AG08396 (cell line): ENCODE results near the gene MIPOL1.

Experiments used
- DNase-seq: peaks from one replicate; pipeline ENCODE4 v3.0.0; 2012; ENCODE audit warnings: low spot score, mixed read lengths

MIPOL1 gene

DNA sequence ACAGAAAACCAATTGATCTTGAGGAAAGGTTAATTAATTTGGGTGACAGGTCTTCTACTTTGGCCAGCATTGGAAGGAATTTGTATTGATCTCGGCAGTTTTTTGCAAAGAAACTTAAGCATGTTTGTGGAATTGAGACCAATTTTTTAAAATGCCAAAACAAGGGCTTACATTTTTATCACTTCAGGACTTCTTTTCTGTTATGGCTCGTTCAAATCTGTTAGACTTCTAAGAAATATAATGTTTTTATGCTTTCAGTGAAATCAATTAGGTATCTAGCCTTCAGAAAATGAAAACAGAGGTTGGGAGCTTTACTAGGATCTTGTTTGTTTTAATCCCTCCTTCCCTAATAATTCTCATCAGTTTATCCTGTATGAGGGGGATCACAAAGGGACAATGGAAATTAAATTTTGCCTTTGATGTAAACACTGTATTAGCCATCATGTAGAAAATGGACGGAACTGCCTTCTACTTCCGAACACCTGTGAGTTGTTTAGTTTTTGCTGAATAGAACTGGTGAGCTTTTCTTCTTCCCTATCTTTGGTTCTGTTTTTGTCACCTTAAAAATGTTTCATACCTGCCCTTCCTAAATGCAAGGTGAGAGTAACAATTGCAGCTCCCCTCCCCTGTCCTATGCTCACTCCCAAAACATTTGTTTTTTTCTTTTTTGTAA, 389.5 kb downstream of the MIPOL1 start:
- no peak for DNase-seq

GRCh38 chr14:37587881-37588666, 390.3 kb downstream of the MIPOL1 start:
- no peak for DNase-seq

DNA sequence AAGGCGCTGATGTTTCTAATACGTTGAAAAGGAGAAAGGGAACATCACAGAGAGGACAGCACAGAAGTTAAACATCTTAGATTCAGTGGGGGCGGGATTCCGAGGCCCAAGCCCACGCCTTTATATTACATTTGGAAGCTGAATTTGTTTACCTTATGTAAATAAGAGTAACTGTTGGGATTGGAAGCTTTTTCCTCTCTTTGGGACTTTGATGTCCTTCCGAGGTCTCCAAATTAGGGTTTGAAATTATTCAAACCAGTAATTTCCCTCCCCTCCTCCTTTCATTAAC, 390.9 kb downstream of the MIPOL1 start:
- DNase-seq: no peak

GRCh38 chr14:37588956-37589714, 391.4 kb downstream of the MIPOL1 start:
- DNase-seq: no peak

GRCh38 chr14:37589715-37590427, 392.1 kb downstream of the MIPOL1 start:
- DNase-seq: no peak

GRCh38 chr14:37590428-37591139, 392.8 kb downstream of the MIPOL1 start:
- no peak for DNase-seq

DNA sequence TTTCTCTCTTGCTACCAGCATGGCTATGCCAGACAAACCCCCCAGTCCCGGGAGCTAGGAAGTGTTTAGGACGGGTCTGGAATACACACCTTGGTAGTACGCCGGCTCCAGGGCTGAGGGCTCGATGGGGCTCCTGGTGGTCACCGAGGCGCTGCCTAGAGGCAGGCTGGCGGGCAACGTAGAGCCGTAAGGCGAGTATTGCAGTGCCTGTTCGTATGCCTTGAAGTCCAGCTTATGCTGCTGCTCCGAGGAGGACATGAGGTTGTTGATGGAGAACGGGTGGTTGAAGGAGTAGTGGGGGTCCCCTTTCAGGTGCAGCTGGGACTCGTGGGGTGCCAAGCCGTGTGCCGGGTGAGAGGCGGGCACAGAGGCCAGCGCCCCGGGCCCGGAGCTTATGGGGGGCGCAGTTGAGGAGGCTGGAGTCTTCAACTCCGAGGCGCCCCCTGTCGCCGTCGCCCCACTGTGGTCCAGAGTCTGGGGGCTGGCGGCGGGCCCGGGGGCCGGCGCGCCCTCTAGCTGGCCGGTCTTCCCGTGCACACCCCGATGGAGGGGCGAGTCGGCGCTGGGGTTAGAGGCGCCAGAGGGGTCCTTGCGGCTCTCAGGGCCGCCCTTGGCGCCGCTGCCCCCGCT, 393.7 kb downstream of the MIPOL1 start:
- no peak for DNase-seq

DNA sequence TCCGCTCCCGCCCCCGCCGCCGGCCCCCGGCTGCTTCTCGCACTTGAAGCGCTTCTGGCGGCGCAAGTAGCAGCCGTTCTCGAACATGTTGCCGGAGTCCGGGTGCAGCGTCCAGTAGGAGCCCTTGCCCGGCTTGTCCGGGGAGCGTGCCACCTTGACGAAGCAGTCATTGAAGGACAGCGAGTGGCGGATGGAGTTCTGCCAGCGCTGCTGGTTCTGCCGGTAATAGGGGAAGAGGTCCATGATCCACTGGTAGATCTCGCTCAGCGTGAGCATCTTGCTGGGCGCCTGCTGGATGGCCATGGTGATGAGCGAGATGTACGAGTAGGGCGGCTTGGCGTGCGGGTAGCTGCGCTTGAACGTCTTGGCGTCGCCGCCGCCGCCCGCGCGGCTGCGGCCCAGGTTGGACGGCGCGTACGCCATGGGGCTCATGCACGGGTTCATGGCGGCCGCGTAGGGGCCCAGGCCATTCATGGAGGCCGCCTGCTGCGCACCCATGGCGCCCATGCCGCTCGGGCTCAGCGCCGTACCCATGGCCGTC, 394.3 kb downstream of the MIPOL1 start:
- no peak for DNase-seq

GRCh38 chr14:37592482-37593408, 395.0 kb downstream of the MIPOL1 start:
- DNase-seq: no peak

- no peak for DNase-seq
Measured at GRCh38 chr14:37593511-37594237, 395.9 kb downstream of the MIPOL1 start.

DNA sequence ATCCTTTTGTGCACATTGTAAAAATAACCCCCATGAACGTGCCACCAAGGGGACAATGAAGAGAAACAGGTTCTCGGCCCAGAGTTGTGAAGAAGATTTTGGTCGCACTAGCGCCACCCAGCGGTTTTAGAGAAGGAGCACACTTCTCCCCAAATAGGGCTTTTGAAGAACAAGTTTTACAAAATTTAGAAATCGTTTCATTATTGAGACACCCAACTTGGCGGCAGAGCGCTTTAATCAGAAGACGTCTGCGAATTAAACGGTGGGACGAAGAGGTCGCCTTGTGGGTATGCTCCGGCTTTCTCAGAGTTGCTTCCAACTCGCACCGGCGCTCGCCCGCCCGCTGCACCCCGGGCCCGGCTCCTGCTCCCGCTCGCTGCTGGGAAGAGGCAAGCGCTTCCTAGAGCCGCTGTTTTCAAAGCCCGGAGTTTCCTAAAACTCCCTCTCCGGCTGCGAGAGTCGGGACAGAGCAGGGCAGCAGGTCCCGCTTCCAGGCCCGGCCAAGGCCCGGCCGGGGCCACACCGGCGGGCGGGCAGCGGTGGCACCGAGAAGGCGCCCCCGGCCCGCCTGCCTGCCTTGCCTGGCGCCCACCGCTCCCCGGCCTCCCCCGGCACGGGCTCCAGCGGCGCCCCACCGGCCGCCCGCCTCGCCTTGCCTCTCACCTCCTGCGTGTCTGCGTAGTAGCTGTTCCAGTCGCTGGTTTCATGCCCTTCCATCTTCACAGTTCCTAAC, 396.7 kb downstream of the MIPOL1 start:
- peak; percentile 86 for DNase-seq

- peak; percentile 78 for DNase-seq
Measured at GRCh38 chr14:37594971-37595808, 397.5 kb downstream of the MIPOL1 start, which contains the start of the genes FOXA1 and TTC6. Gene FOXA1 (minus strand): TSS chr14:37595249. CDS start chr14:37594972, 277 bp downstream. Gene TTC6 (plus strand): TSS chr14:37595629. CDS start chr14:37622065, 26,436 bp downstream.

DNA sequence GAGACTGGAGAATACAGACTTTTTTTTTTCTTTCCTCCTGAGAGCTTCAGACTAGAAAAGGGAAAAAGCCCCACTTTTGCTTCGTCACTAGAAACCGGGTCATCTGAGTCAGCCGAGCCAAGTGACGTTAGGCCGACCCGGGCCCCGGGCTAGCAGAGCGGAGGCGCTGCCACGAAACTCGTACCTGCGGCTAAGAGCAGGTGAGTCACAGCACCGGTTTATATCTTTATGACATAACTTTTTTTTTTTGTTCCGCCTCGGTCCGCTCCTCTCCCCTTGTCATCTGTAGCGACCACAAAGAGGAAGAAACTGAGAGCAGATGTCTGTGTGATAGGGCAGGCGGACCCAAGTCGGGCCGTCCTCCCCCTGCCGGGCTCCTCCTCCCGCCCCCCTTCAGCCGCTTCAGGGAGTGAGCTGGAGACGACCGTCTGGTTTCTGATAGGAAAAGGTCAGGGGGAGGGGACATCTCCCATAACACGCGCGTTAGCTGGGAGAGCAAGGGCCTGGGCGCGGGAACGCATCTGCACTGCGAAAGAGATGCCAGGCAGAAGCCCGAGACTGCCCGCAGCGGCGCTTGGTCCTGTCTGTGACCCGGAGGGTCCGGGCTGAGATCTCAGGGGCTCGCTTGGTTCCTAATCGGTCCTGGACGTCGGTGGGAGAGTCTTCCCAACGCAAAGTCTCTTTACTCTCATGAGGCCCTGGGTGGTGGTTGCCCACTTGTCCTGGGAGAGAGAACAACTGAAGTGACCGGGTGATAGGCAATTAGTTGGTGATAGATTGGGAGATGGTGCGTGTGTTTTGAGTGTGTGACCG, 398.3 kb downstream of the MIPOL1 start:
- DNase-seq: no peak

DNA sequence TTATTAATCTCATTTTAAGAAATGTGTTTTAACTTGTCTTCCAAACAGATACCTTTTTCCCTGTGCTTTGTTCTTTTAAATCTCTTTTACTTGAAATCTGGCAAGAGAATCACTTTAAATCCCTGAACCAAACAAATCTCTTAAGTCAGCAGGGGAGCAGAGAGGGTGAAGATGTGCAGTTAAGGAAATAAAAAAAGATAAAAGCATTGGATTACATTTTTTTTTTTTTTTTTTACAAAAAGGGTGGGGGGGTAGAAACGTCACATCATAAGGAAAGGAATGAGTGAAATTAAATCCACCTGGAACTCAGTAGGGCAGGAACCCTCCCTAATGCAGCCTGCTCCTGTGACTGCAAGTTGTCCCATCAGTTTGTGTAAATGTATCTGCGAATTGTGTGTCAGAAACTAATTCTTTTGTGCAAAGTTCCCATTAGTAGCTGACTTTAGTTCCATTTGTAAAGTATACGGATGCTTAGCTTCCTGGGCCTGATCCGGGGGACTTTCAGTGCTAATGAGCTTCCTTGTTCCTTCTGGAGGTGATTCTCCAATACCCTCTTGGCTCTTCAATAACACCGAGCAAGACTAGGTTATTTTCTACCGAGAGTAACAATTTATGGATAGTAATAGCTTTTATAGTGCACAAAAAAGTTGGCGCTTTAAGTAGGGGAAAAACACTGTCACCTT, 399.2 kb downstream of the MIPOL1 start:
- no peak for DNase-seq

- peak; percentile 69 for DNase-seq
Measured at GRCh38 chr14:37597538-37597913, 399.8 kb downstream of the MIPOL1 start.
